BLaER1 (cell line): ENCODE measurements around the gene DPP6.

Experiments used
- H3K27ac ChIP-seq: shearing (Covaris generic); formaldehyde crosslinking; 2 replicates; pipeline ENCODE4 v1.8.1; 2022
- H3K27me3 ChIP-seq: shearing (Covaris generic); formaldehyde crosslinking; 2 replicates; pipeline ENCODE4 v1.8.1; 2022
- H3K36me3 ChIP-seq: shearing (Covaris generic); formaldehyde crosslinking; 2 replicates; pipeline ENCODE4 v1.8.1; 2022
- H3K4me1 ChIP-seq: shearing (Covaris generic); formaldehyde crosslinking; 2 replicates; pipeline ENCODE4 v1.8.1; 2022
- H3K4me2 ChIP-seq: shearing (Covaris generic); formaldehyde crosslinking; 2 replicates; pipeline ENCODE4 v1.8.1; 2022
- H3K4me3 ChIP-seq: shearing (Covaris generic); formaldehyde crosslinking; 2 replicates; pipeline ENCODE4 v1.8.1; 2022
- H3K9ac ChIP-seq: shearing (Covaris generic); formaldehyde crosslinking; 2 replicates; pipeline ENCODE4 v1.8.1; 2022
- H3K9me3 ChIP-seq: shearing (Covaris generic); formaldehyde crosslinking; 2 replicates; pipeline ENCODE4 v1.8.1; 2022
- H4K20me1 ChIP-seq: shearing (Covaris generic); formaldehyde crosslinking; 2 replicates; pipeline ENCODE4 v1.8.1; 2022
- Cebpa-rat ChIP-seq: shearing (Covaris generic); IDR thresholded peaks from 2 replicates; pipeline ENCODE4 v1.8.1; 2022

Gene DPP6

GRCh38 chr7:154696556-154696955, 644.4 kb downstream of the DPP6 start:
- H3K36me3 ChIP-seq: no peaks in the 10 kb centered on the region
- peaks cover 2% of the 10 kb centered on the region; the same call in 1 of the 2 replicates for H3K9me3 ChIP-seq
- no peaks in the 10 kb centered on the region for H4K20me1 ChIP-seq
- H3K27ac ChIP-seq: no peak overlapping the region
- H3K4me1 ChIP-seq: no peaks in the 10 kb centered on the region
- no peak overlapping the region for H3K9ac ChIP-seq
- H3K4me3 ChIP-seq: no peak overlapping the region
- no peak for TF ChIP-seq Cebpa-rat
- H3K27me3 ChIP-seq: no peaks in the 10 kb centered on the region
- no peak overlapping the region for H3K4me2 ChIP-seq

- Histone ChIP-seq H3K9me3 (peaks cover 24% of the 10 kb centered on the region), H3K4me3 (no peak overlapping the region), H3K9ac (no peak overlapping the region), H3K4me2 (no peak overlapping the region), H3K27me3 (no peaks in the 10 kb centered on the region), H3K36me3 (no peaks in the 10 kb centered on the region), H4K20me1 (no peaks in the 10 kb centered on the region), H3K27ac (no peak overlapping the region), H3K4me1 (no peaks in the 10 kb centered on the region)
- TF ChIP-seq Cebpa-rat: no peak
These were observed 646.6 kb downstream of the DPP6 start for GRCh38 chr7:154698726-154699291.

DNA sequence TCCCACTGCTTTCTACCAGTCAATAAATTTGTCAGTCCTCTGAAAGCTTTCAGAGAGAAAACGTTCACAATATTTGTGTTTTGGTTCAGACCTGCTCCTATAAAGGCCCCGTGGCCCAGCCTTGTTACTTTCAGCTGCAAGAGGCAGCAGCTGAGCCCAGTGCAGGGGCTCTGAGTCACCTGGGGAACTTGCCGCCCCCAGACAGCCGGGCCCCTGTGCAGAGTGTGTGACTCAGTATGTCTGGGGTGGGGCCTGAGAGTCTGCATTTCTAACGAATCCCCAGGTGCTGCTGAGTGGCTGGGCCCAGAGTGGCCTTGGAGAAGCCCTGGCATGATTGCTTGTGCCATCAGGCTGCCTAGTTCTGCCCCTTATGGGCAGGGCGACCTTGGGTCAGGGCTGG, 647.2 kb downstream of the DPP6 start:
- Histone ChIP-seq H3K9ac (no peak overlapping the region), H3K27me3 (no peaks in the 10 kb centered on the region), H3K4me1 (no peaks in the 10 kb centered on the region), H3K4me2 (no peak overlapping the region), H3K9me3 (peaks cover 30% of the 10 kb centered on the region), H3K4me3 (no peak overlapping the region), H4K20me1 (no peaks in the 10 kb centered on the region), H3K27ac (no peak overlapping the region), H3K36me3 (no peaks in the 10 kb centered on the region)
- TF ChIP-seq Cebpa-rat: no peak

- no peak overlapping the region for H3K9ac ChIP-seq
- H4K20me1 ChIP-seq: no peaks in the 10 kb centered on the region
- no peaks in the 10 kb centered on the region for H3K27me3 ChIP-seq
- H3K27ac ChIP-seq: no peak overlapping the region
- no peaks in the 10 kb centered on the region for H3K4me1 ChIP-seq
- no peaks in the 10 kb centered on the region for H3K36me3 ChIP-seq
- H3K9me3 ChIP-seq: peaks cover 34% of the 10 kb centered on the region
- H3K4me3 ChIP-seq: no peak overlapping the region
- no peak overlapping the region for H3K4me2 ChIP-seq
- TF ChIP-seq Cebpa-rat: no peak
These were observed 657.8 kb downstream of the DPP6 start for GRCh38 chr7:154709840-154710520.

- no peaks in the 10 kb centered on the region for H4K20me1 ChIP-seq
- no peak for TF ChIP-seq Cebpa-rat
- H3K36me3 ChIP-seq: no peaks in the 10 kb centered on the region
- H3K27me3 ChIP-seq: no peaks in the 10 kb centered on the region
- no peaks in the 10 kb centered on the region for H3K4me1 ChIP-seq
- H3K9me3 ChIP-seq: peaks cover 13% of the 10 kb centered on the region
- no peak overlapping the region for H3K9ac ChIP-seq
- no peak overlapping the region for H3K4me2 ChIP-seq
- H3K27ac ChIP-seq: no peak overlapping the region
- no peak overlapping the region for H3K4me3 ChIP-seq
These were observed 667.8 kb downstream of the DPP6 start for GRCh38 chr7:154720016-154720415.

DNA sequence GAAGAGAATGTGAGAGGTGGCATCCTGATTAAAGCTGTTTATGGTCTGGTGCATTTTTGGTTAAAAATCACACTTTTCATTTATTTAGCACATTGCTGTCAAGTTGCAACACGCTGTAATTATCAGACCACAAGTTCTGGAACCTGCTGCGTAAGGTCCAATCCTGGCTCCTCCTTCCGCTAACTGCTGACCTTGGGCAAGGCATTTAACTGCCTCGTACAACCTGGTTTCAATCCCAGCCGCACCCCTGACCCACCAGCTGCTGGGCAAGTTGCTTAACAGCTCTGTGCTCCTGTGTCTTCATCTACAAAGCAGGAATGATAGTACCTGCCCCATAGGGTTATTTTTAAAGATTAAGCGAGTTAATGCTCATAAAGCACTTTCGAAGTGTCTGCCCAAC, 668.9 kb downstream of the DPP6 start:
- no peaks in the 10 kb centered on the region for H3K36me3 ChIP-seq
- no peak overlapping the region for H3K4me2 ChIP-seq
- no peaks in the 10 kb centered on the region for H3K4me1 ChIP-seq
- no peak for TF ChIP-seq Cebpa-rat
- no peaks in the 10 kb centered on the region for H3K27me3 ChIP-seq
- H3K9me3 ChIP-seq: peaks cover 23% of the 10 kb centered on the region
- no peak overlapping the region for H3K4me3 ChIP-seq
- no peak overlapping the region for H3K27ac ChIP-seq
- no peak overlapping the region for H3K9ac ChIP-seq
- no peaks in the 10 kb centered on the region for H4K20me1 ChIP-seq

DNA sequence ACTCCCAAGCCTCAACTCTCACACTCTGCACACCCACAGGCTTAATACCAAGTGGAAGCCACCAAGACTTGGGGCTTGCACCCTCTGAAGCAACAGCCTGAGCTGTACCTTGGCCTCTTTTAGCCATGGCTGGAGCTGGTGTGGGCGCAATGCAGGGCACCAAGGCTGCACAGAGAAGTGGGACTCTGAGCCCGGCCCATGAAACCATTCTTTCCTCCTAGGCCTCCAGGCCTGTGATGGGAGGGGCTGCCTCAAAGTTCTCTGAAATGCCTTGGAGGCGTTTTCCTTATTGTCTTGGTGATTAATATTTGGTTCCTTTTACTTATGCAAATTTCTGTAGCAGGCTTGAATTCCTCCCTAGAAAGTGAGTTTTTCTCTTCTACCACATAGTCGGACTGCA, 674.2 kb downstream of the DPP6 start:
- Histone ChIP-seq H3K4me2 (no peak overlapping the region), H3K27ac (no peak overlapping the region), H3K27me3 (no peaks in the 10 kb centered on the region), H4K20me1 (no peaks in the 10 kb centered on the region), H3K9ac (no peak overlapping the region), H3K36me3 (no peaks in the 10 kb centered on the region), H3K9me3 (peaks cover 40% of the 10 kb centered on the region), H3K4me1 (no peaks in the 10 kb centered on the region), H3K4me3 (no peak overlapping the region)
- TF ChIP-seq Cebpa-rat: no peak

DNA sequence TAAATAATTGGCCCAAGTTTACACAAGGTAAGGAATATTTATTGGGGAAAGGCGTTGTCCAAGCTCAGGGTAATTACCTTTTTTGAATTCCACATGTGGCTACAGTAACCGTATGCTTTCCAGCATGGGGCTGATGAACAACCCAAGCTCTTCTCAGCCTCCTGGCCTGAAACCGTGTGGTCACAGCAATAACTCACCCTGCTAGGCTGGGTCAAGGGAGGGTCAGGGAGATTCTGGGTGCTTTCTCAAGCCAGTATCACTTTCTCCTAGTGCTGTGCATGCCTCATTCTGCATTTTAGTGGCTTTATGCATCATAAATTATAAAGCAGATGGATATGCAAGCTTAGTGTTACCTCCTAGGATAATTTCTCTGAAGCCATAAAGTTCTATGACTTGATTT, 676.9 kb downstream of the DPP6 start:
- Histone ChIP-seq H3K4me3 (no peak overlapping the region), H3K9ac (no peak overlapping the region), H3K36me3 (no peaks in the 10 kb centered on the region), H3K27me3 (no peaks in the 10 kb centered on the region), H4K20me1 (no peaks in the 10 kb centered on the region), H3K4me2 (no peak overlapping the region), H3K27ac (no peak overlapping the region), H3K4me1 (no peaks in the 10 kb centered on the region), H3K9me3 (peaks cover 40% of the 10 kb centered on the region)
- TF ChIP-seq Cebpa-rat: no peak

GRCh38 chr7:154735766-154736165, 683.6 kb downstream of the DPP6 start:
- H3K4me2 ChIP-seq: no peak overlapping the region
- H3K27me3 ChIP-seq: no peaks in the 10 kb centered on the region
- 0 out of 2 replicates have a peak, but pooled peaks cover 4% of the 10 kb centered on the region for H3K9me3 ChIP-seq
- H3K36me3 ChIP-seq: no peaks in the 10 kb centered on the region
- H3K27ac ChIP-seq: no peak overlapping the region
- no peak overlapping the region for H3K4me3 ChIP-seq
- no peaks in the 10 kb centered on the region for H4K20me1 ChIP-seq
- H3K4me1 ChIP-seq: no peaks in the 10 kb centered on the region
- H3K9ac ChIP-seq: no peak overlapping the region
- no peak for TF ChIP-seq Cebpa-rat

GRCh38 chr7:154736389-154736788, 684.2 kb downstream of the DPP6 start:
- no peaks in the 10 kb centered on the region for H3K27me3 ChIP-seq

More at GRCh38 chr7:154736389-154736788, 684.2 kb downstream of the DPP6 start:
- Histone ChIP-seq H3K27ac (no peak overlapping the region), H3K4me1 (no peaks in the 10 kb centered on the region), H3K9ac (no peak overlapping the region), H4K20me1 (no peaks in the 10 kb centered on the region), H3K36me3 (no peaks in the 10 kb centered on the region), H3K4me2 (no peak overlapping the region), H3K9me3 (0 out of 2 replicates have a peak, but pooled peaks cover 4% of the 10 kb centered on the region), H3K4me3 (no peak overlapping the region)
- TF ChIP-seq Cebpa-rat: no peak
